IPS-NIHi11 (cell line): ENCODE data around the gene SMPD2.

Source experiments
- DNase-seq: peaks from one replicate; pipeline ENCODE4 v3.0.0; 2012; ENCODE audit warnings: mixed read lengths, low spot score

The SMPD2 gene

GRCh38 chr6:109485266-109485935 is 44.9 kb downstream of the SMPD2 start:
- no peak for DNase-seq

DNA sequence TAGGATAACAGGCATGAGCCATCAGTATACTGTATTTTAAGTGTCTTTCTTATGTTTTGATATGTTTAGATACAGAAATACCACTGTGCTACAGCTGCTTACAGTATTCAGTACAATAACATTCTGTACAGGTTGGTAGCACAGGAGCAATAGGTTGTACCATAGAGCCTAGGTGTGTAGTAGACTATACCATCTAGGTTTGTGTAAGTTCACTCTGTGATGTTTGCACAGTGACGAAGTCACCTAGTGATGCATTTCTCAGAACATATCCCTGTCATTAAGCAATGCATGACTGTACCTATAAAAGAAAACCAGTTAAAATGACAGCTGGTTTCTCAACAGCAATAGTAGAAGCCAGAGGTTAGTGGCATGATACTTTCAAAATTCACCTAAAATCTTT is 45.5 kb downstream of the SMPD2 start:
- DNase-seq, result no peak

DNA sequence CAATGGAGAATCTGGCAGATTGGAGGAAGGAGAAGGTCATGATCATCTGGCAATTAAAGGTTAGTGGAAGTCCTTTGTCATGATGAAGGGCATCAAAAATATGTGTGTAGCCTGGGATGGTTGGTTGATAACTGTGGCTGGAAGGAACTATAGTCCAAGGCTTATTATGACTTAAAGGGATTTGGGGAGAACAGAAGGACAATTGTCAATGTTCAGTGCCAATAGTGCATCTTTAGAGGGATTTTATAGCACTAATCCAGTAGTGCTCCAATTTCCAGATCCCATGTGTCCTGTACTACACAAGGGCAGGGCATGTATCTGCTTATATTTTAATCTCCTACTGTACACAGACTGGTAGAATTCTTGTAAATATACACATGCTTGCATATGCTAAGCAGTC is 47.5 kb downstream of the SMPD2 start:
- no peak for DNase-seq

DNA sequence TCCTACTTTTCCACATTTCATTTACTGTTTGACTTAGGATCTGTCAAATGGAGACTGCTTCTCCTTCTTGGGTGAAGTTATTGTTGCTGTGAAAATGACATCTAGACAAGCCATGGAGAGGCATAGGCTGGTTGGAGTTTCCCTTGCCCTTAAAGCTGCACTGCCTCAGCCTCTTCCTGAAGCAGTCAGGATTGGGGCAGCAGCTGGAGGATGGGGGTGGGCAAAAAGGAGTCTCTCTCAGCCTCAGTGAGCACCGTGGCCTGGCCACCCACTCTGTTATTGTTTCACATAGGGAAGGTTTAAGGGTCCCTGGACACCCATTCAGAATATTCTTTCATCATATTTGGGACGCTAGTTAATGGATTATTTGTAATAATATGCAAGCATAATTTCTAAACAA is 50.2 kb downstream of the SMPD2 start:
- no peak for DNase-seq

DNA sequence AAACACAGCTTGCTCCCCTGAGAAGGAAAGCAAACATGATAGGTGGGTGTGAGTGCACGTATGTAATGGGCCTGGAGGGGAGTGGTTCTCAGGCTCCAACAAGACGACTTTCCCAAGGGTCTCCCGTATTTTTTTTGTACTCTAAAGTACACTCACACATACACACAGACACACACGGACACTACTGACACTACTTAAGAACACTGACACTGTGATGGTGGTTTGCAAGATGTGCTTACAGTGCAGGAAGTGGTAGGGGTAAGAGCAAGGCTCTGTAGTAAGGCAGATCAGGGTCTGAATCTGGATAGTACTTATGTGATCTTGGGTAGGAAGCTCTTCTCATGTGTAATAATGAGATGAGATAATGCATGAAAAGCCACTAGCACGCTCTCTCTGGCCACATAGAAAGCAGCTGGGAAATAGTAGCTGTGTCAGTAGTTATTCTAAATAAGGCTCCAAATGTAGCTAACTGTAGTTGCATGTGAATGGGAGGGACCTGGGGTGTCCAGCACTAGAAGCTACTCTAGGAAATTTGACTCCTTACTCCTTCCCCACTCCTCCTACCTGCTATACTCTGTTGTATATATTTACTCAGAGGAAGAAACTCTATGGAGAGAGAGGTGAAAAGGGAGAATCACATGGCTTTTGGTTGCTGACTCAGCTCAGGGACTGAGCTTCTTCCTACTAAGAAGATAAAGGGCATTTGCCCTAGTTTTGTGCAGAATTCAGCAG is 50.8 kb downstream of the SMPD2 start:
- DNase-seq, result peak; percentile 39
